ENCODE data around the gene C17orf107.

- no peak for TF ChIP-seq GATA2 (IDR thresholded peaks at IDR 0.05; ENCODE audit: low read depth, low read length)
- no peak for TF ChIP-seq GATA3 (IDR thresholded peaks at IDR 0.05; ENCODE audit: low read depth, low read length)
Measured at GRCh38 chr17:4913994-4914393, 14.7 kb downstream of the C17orf107 start.
